Testis (tissue), 2 donors: ENCODE measurements around the gene FGF11.

Source experiments
- POLR2A ChIP-seq: fragments of 450-650 bp; IDR thresholded peaks from one replicate; pipeline ENCODE4 v1.6.1; 2017; ENCODE audit warnings: antibody characterized with exemption, mild to moderate bottlenecking, moderate library complexity
- TF ChIP-seq, protein P1 (sequence below), 3 experiments: fragments of 450-650 bp in 2 of 3; fragments of 200-600 bp in 1 of 3; sonication (generic) in 1 of 3; IDR thresholded peaks; one replicate each; pipeline ENCODE4 v1.5.1; 2016 to 2019; ENCODE audit warnings: antibody characterized with exemption in 3 of 3, mild to moderate bottlenecking in 2 of 3, moderate library complexity in 1 of 3

DNA sequence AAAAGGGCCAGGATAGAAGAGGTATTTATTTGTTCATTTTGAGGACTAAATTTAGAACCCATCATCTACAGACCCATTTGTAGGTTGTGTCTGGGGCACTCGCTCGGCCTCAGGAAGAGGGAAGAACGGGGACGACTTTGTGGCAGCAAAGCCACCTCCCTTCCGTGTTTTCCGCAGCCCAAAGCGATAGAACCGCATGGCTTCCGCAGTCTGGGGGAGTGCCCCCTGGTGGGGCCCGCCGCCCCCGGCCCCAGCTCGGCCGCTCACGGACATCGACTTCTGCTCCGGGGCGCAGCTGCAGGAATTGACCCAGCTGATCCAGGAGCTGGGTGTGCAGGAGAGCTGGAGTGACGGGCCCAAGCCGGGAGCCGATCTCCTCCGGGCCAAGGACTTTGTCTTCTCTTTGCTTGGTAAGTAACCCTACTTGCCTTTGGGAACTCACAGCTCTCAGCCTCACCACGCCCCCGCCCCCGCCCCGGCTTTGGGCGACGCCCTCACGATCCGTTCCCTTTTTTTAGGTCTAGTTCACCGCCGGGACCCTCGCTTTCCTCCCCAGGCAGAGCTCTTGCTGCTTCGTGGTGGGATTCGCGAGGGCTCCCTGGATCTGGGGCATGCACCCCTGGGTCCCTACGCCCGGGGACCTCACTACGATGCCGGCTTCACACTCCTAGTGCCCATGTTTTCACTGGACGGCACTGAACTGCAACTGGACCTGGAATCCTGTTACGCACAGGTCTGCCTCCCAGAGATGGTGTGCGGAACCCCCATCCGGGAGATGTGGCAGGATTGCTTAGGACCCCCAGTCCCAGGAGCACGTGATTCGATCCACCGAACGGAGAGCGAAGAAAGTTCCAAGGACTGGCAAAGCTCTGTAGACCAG is 3.4 kb upstream of the FGF11 start:
- TF ChIP-seq, protein P1, sequence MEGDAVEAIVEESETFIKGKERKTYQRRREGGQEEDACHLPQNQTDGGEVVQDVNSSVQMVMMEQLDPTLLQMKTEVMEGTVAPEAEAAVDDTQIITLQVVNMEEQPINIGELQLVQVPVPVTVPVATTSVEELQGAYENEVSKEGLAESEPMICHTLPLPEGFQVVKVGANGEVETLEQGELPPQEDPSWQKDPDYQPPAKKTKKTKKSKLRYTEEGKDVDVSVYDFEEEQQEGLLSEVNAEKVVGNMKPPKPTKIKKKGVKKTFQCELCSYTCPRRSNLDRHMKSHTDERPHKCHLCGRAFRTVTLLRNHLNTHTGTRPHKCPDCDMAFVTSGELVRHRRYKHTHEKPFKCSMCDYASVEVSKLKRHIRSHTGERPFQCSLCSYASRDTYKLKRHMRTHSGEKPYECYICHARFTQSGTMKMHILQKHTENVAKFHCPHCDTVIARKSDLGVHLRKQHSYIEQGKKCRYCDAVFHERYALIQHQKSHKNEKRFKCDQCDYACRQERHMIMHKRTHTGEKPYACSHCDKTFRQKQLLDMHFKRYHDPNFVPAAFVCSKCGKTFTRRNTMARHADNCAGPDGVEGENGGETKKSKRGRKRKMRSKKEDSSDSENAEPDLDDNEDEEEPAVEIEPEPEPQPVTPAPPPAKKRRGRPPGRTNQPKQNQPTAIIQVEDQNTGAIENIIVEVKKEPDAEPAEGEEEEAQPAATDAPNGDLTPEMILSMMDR (IDR thresholded peaks at IDR 0.05) = no peak
- no peak for TF ChIP-seq POLR2A
